ENCODE measurements around the gene CNKSR3.
"Not testable (repeated sequence)": the region's sequence is repeated elsewhere in the genome, so short reads cannot be mapped to it uniquely, and the experiment has no call there.

Gene CNKSR3

GRCh38 chr6:154528310-154528915, 17.9 kb upstream of the CNKSR3 start:
- no peak for DNase-seq

DNA sequence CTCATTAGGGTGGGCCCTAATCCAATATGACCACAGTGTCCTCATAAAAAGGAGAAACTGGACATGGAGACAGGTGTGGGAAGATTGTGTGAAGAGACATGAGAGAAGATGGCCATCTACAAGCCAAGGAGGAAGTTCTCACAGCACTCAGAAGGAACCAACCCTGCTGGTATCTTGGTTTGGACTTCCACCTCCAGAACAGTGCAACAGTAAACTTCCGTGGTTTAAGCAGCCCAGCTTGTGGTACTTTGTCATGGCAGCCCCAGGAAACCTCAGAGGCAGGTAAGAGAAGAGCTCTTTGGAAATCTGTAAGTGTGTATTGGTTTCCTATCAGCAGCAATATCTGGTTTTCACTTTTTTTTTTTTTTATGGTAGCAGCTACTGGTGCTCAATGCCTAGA, 16.5 kb upstream of the CNKSR3 start:
- no peak for DNase-seq

DNA sequence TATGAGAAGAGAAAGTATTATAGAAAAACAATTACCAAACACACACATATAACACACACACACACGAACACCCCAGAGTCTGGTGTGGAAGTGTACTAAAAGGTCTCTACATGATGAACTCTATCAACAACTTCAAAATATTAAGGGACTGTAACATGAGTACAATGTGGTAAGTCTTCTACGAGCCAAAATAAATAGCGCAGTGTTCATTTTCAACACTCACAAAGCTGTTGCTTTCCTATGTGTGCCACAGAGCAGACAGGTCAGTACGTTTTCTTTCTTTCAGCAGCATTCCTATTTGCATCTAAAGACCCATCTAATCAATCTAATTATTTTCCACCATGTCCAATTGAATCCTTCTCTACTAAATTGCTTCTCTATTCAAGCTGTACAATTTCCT, 12.1 kb upstream of the CNKSR3 start:
- no peak for DNase-seq

- no peak for DNase-seq
These were observed 10.9 kb upstream of the CNKSR3 start for GRCh38 chr6:154521412-154521811.

DNA sequence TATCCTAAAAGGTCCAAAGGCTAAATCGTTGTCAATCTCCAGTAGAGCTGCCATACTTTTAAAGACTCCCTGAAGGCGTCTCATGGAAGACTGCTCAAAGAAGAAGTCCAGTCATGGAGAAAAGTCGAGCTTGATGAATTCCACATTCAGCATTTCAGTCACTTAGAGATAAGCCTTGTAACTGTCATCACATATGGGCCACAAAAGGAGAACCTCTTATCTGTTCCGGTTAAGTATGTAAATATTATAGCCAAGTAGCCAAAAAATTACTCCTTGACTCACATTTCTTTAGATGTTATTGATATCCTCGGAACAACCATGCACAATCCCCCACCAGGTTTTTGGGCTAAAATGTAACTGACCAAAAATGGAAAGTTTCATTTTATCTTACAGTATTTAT, 9.8 kb upstream of the CNKSR3 start:
- no peak for DNase-seq

GRCh38 chr6:154518396-154518795, 7.9 kb upstream of the CNKSR3 start:
- no peak for DNase-seq

- no peak for DNase-seq
These were observed 5.8 kb upstream of the CNKSR3 start for GRCh38 chr6:154516276-154516675.

- no peak for DNase-seq
These were observed 5.3 kb upstream of the CNKSR3 start for GRCh38 chr6:154515826-154516225.

- DNase-seq = not testable (repeated sequence)
These were observed 4.6 kb upstream of the CNKSR3 start for GRCh38 chr6:154515076-154515475.

DNA sequence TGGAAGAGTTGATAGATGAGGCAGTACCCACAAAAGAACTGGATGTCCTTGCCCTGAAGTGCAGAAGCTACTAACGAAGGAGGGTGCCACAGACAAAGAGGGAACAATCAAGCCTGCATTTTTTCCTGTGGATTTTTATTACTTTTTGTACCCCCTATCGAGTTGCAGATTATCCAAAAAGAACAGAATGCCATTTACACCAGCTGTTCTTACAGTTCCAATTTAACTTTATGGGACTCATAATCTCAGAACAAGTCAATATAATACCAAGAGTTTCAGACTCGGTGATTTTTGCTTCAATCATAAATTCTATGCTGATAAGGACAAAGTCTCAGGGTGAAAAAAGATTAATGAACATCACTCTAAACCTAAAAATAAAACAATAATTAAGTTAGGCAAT, 4.0 kb upstream of the CNKSR3 start:
- DNase-seq = no peak

- DNase-seq = no peak
These were observed 3.3 kb upstream of the CNKSR3 start for GRCh38 chr6:154513601-154514320.

- no peak for DNase-seq
These were observed 1.7 kb upstream of the CNKSR3 start for GRCh38 chr6:154512201-154512600.

GRCh38 chr6:154511791-154512190, 1.3 kb upstream of the CNKSR3 start:
- no peak for DNase-seq

DNA sequence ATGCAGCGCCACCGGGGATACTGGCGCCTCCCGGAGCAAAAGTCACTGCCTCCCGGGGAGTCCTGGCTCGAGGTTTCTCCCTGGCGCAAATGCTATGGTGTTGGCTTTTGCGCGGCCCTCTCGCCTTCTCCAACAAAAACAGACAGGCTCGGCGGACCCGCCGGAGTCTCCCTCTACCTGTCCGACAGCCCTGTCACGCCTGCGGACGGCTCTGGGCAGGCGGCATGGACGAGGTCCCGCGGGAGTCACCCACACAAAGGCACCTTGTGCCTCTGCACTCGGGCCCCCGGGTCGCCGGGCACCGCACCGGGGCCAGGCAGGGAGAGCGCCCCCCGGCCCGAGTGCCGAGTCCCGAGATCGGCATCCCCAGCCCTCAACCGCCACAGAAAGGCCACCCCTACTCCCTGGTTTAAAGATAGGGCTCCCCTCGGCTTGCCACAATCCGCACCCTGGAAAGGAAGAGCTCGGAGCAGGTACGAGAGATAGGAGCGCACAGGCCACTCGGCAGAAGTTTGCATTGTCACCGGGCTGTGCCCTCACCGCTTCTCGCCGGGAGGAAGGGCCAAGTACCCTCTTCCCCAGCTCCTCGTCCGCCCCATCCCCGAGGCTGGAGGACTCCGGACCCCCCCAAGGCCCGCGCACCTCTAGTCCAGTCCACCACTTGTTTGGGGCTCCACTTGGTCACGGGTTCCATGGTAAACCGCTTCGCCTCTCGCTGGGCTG, 903 bp downstream of the CNKSR3 start:
- DNase-seq = peak in 16 of 56 donors; percentile 5 to 73 (median 39)

DNA sequence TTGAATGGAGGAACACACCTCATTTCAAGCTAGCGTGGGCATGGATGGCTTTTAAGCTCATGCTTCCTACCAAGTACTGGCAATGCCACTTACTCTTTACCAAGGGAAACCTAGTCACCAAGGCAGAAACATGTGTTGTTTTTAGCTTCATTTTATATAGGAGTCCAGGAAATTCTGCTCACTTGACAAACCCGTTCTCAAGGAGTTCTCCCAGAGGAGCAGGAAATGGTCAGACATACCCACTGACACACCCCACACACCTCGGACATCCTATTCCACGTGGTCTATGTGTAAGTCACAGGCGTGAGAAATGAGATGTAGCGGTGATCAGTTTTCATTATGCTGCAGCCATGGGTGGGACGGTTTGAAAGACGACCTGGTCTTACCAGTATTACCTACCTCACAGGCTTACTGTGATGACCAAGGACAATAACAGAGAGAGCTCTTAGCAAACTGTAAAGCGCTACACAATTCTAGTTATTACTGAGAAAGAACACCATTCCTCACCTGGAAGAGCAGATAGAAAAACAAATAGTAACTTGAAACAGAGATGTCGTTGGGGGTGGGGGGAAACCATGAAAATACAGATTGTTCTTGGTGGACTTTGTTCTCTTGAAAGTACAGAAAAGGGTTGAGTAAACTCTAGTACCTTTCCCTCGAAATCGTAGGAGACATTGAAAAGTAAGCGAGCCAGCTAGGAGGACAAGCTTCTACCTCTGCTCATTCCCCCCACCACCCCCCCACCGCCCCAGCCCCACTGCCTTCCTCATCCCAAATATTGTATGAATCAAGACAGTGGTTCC, 1.7 kb downstream of the CNKSR3 start:
- DNase-seq = no peak

- no peak for DNase-seq
These were observed 3.2 kb downstream of the CNKSR3 start for GRCh38 chr6:154506991-154507898.

DNA sequence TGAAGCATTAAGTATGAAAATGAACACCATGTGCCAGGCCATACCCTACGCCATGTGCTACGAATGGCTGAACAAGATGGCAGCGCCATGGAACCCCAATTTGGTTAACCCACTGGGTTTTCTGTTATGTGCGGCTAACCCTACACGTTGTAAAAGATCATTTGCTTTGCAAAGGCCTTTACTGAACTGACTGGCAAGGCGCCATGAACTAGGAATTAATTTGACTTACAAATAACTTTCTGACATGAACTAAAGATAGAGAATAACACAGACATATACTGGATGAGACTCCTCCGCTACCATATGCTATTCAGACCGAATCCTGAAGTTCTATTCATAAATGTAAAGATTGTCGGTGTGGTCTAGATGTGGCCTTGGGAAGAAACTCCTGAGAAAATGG, 3.9 kb downstream of the CNKSR3 start:
- no peak for DNase-seq

GRCh38 chr6:154506108-154506507, 4.4 kb downstream of the CNKSR3 start:
- no peak for DNase-seq

GRCh38 chr6:154504865-154505449, 5.5 kb downstream of the CNKSR3 start:
- no peak for DNase-seq

- no peak for DNase-seq
These were observed 6.4 kb downstream of the CNKSR3 start for GRCh38 chr6:154504102-154504501.

Measured in amygdala (tissue), 56 donors.